Stomach (tissue), 9 donors: ENCODE data around the gene OGFOD1. TPM values are rescaled to one million over a fixed set of nuclear protein-coding genes. Genes with fewer than 3 reads are reported as not detected.

Source experiments
- DNase-seq, 2 donors: peaks; one replicate each; pipeline versions ENCODE4 v3.0.0 to v3.0.0-alpha.2; 2013 to 2019
- H3K27ac ChIP-seq, 5 donors: fragments of 200-600 bp in 4 of 5; sonication (generic) in 4 of 5; one replicate each; pipeline ENCODE4 v1.5.1; 2013 to 2019; ENCODE audit warnings: mild to moderate bottlenecking in 1 of 5, moderate library complexity in 1 of 5
- H3K27me3 ChIP-seq, 3 donors: fragments of 200-600 bp; sonication (generic); one replicate each; pipeline ENCODE4 v1.5.1; 2017 to 2019; ENCODE audit warnings: mixed run types in 1 of 3
- H3K36me3 ChIP-seq, 4 donors: fragments of 200-600 bp; sonication (generic); 1 replicate in 3 of 4; 2 replicates in 1 of 4; pipeline ENCODE4 v1.5.1; 2016 to 2019
- H3K4me1 ChIP-seq, 4 donors: fragments of 200-600 bp; sonication (generic); one replicate each; pipeline ENCODE4 v1.5.1; 2016 to 2019
- H3K4me3 ChIP-seq, 4 donors: fragments of 200-600 bp; sonication (generic) in 3 of 4; one replicate each; pipeline ENCODE4 v1.5.1; 2016 to 2019; ENCODE audit warnings: mild to moderate bottlenecking in 1 of 4
- H3K9me3 ChIP-seq, 4 donors: fragments of 200-600 bp; sonication (generic); one replicate each; pipeline ENCODE4 v1.5.1; 2016 to 2019
- CTCF ChIP-seq, 7 experiments: fragments of 450-650 bp in 4 of 7; fragments of 200-600 bp in 3 of 7; sonication (generic) in 3 of 7; IDR thresholded peaks; one replicate each; pipeline ENCODE4 v1.5.1; 2016 to 2019; ENCODE audit warnings: antibody characterized with exemption in 7 of 7, control low read depth in 2 of 7, mild to moderate bottlenecking in 1 of 7
- EP300 ChIP-seq: sonication (generic); formaldehyde crosslinking; IDR thresholded peaks from one replicate; pipeline ENCODE4 v1.6.1; 2017; ENCODE audit warnings: antibody characterized with exemption
- POLR2A ChIP-seq, 4 donors: fragments of 450-650 bp; IDR thresholded peaks; one replicate each; pipeline ENCODE4 v1.6.1; 2016; ENCODE audit warnings: antibody characterized with exemption in 4 of 4, control low read depth in 2 of 4, mild to moderate bottlenecking in 1 of 4, moderate library complexity in 1 of 4
- POLR2AphosphoS5 ChIP-seq, 3 donors: sonication (generic); formaldehyde crosslinking; IDR thresholded peaks; one replicate each; pipeline ENCODE4 v1.6.1; 2016; ENCODE audit warnings: antibody characterized with exemption in 3 of 3
- WGBS, 5 donors: extraction: QIAGEN DNeasy Blood & Tissue Kit in 3 of 5; methylation state at CpG; one replicate each; pipeline versions ENCODE4 v1.1.5 to v1.1.7; 2013 to 2018; 5-methylcytosine and 5-hydroxymethylcytosine counted together
- intact Hi-C: fragments of 100-400 bp; cut with DNase I; formaldehyde crosslinking; loops from one replicate; pipeline ENCODE4 v1.15.1; 2023; ENCODE audit warnings: low total_unique reads
- polyA plus RNA-seq, 3 donors: library from polyadenylated mRNA; stranded (reverse); fragments of 200-250 nt; gene quantifications; one replicate each; pipeline ENCODE4 v1.2.3, GENCODE V29; 2013
- total RNA-seq, 5 donors: library from RNA; depleted of rRNA; stranded (reverse); fragments of >200 nt; gene quantifications; one replicate each; pipeline versions ENCODE4 v1.1.0 to v1.2.3, GENCODE V29; 2014 to 2016
- donor health status: healthy with polysubstance abuse.
- donor health status: Bipolar disorder and iron deficiency.
- donor health status: healthy.

The OGFOD1 gene
- total and polyA plus RNA-seq, 8 donors = 8.4 to 167 (median 25.6) TPM

DNA sequence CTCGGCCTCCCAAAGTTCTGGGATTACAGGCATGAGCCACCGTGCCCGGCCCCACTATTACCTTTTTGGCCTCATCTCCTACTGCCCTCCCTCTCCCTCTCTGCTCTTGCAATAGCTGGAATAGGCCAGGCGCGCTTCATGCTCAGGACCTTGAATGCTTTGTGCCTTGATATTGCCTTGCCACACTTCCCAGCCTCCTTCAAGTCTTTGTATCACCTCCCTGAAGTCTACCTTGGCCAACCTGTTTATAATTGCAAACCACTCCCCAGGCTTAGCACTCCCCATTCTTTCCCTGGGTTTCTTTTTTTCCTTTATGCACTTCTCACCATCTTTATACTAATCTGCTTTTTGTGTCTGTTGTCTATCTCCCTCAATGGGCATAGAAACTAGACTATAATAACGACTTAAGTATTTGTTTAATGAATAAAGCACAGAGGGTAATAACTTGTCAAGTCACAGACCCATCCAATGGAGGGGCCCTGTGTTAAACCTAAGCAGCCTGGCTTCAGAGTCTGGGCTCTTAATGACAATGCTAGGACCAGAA is 6.6 kb downstream of the OGFOD1 start:
- no peaks in the 10 kb centered on the region for H3K27me3 ChIP-seq
- no peak overlapping the region for H3K4me3 ChIP-seq
- WGBS, 5 donors = 90 to 94% (median 92%) methylated on average over 6 of the region's 6 CpGs
- peaks cover 0 to 5% (median 4%) of the 10 kb centered on the region in 4 donors for H3K4me1 ChIP-seq
- H3K36me3 ChIP-seq = peaks cover 32 to 92% (median 88%) of the 10 kb centered on the region in 4 donors
- TF ChIP-seq POLR2AphosphoS5 (IDR thresholded peaks at IDR 0.05) (no peak), POLR2A (IDR thresholded peaks at IDR 0.05) (no peak), CTCF (IDR thresholded peaks at IDR 0.05) (no peak)
- no peak overlapping the region for H3K27ac ChIP-seq
- intact Hi-C loops = no loop called here
- no peak for DNase-seq
- no peaks in the 10 kb centered on the region for H3K9me3 ChIP-seq

DNA sequence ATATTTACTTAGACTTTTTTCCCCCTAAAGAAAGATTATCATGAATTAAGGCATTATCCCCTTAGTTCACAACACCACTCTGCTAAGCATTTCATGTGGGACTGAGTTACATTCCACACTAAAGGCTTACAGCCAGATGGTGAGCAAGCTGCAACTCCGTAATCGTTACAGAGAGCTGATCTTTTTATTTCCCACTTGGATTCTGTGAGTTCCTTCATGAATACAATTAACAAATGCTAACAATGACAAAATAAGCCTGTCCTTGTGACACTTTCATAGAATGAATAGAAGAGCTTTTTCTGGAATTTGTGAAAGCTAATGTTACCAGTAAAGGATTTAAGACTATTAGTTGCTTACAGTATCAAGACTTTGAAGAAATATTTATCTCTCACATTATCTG is 8.7 kb downstream of the OGFOD1 start:
- Histone ChIP-seq H3K27ac (no peak overlapping the region), H3K27me3 (no peaks in the 10 kb centered on the region), H3K36me3 (peaks cover 21 to 95% (median 90%) of the 10 kb centered on the region in 4 donors), H3K9me3 (no peaks in the 10 kb centered on the region), H3K4me1 (no peaks in the 10 kb centered on the region), H3K4me3 (no peak overlapping the region)
- intact Hi-C loops = no loop called here
- TF ChIP-seq POLR2A (IDR thresholded peaks at IDR 0.05) = no peak
- no peak for TF ChIP-seq POLR2AphosphoS5 (IDR thresholded peaks at IDR 0.05)
- TF ChIP-seq EP300 = no peak
- no peak for TF ChIP-seq CTCF (IDR thresholded peaks at IDR 0.05)
- DNase-seq = no peak
- 86 to 95% (median 91%) methylated on average over 2 of the region's 2 CpGs for WGBS, 5 donors

GRCh38 chr16:56462064-56462796 is 10.9 kb downstream of the OGFOD1 start:
- no peak for TF ChIP-seq EP300
- TF ChIP-seq POLR2A (IDR thresholded peaks at IDR 0.05) = no peak
- TF ChIP-seq POLR2AphosphoS5 (IDR thresholded peaks at IDR 0.05) = no peak
- no peak for TF ChIP-seq CTCF (IDR thresholded peaks at IDR 0.05)
- H3K9me3 ChIP-seq = no peaks in the 10 kb centered on the region
- no peak for DNase-seq
- no peaks in the 10 kb centered on the region for H3K27me3 ChIP-seq
- intact Hi-C loops = no loop called here
- H3K36me3 ChIP-seq = peaks cover 24 to 95% (median 90%) of the 10 kb centered on the region in 4 donors
- H3K27ac ChIP-seq = no peak overlapping the region
- WGBS, 5 donors = 58 to 69% (median 65%) methylated on average over 3 of the region's 3 CpGs
- H3K4me1 ChIP-seq = no peaks in the 10 kb centered on the region
- no peak overlapping the region for H3K4me3 ChIP-seq

GRCh38 chr16:56463153-56463552 is 11.8 kb downstream of the OGFOD1 start:
- Histone ChIP-seq H3K27me3 (no peaks in the 10 kb centered on the region), H3K36me3 (peaks cover 28 to 96% (median 91%) of the 10 kb centered on the region in 4 donors), H3K4me1 (no peaks in the 10 kb centered on the region), H3K9me3 (no peaks in the 10 kb centered on the region), H3K27ac (no peak overlapping the region), H3K4me3 (no peak overlapping the region)
- 91 to 99% (median 94%) methylated on average over 6 of the region's 6 CpGs for WGBS, 5 donors
- intact Hi-C loops = no loop called here
- no peak for DNase-seq
- TF ChIP-seq CTCF (IDR thresholded peaks at IDR 0.05) (no peak), POLR2AphosphoS5 (IDR thresholded peaks at IDR 0.05) (no peak), POLR2A (IDR thresholded peaks at IDR 0.05) (no peak), EP300 (no peak)
